Prostate gland (tissue), 2 donors: ENCODE results near the gene CCNJ. TPM values are rescaled to one million over a fixed set of nuclear protein-coding genes. Genes with fewer than 3 reads are reported as not detected.

Experiments
- DNase-seq: peaks from one replicate; pipeline ENCODE4 v3.0.0-alpha.2; 2019; ENCODE audit warnings: low spot score
- H3K27ac ChIP-seq, 2 donors: fragments of 200-600 bp; sonication (generic); 2 replicates each; pipeline ENCODE4 v1.5.1; 2017 to 2019
- H3K27me3 ChIP-seq: fragments of 200-600 bp; sonication (generic); replicated peaks from 2 replicates; pipeline ENCODE4 v1.5.1; 2019; ENCODE audit not compliant: insufficient read depth
- H3K36me3 ChIP-seq, 2 donors: fragments of 200-600 bp; sonication (generic); 1 replicate in 1 of 2; 2 replicates in 1 of 2; pipeline versions ENCODE4 v1.5.1 to v1.8.1; 2017 to 2019
- H3K4me1 ChIP-seq: fragments of 200-600 bp; sonication (generic); replicated peaks from 2 replicates; pipeline ENCODE4 v1.5.1; 2019
- H3K4me3 ChIP-seq, 2 donors: fragments of 200-600 bp; sonication (generic); 2 replicates each; pipeline ENCODE4 v1.5.1; 2017 to 2019
- H3K9me3 ChIP-seq: fragments of 200-600 bp; sonication (generic); 2 replicates; pipeline ENCODE4 v1.5.1; 2017
- POLR2A ChIP-seq: fragments of 450-650 bp; IDR thresholded peaks from one replicate; pipeline ENCODE4 v1.6.1; 2016; ENCODE audit warnings: antibody characterized with exemption, mild to moderate bottlenecking
- POLR2AphosphoS5 ChIP-seq: sonication (generic); formaldehyde crosslinking; IDR thresholded peaks from one replicate; pipeline ENCODE4 v1.6.1; 2017; ENCODE audit warnings: antibody characterized with exemption
- whole genome bisulfite sequencing: methylation state at CpG from one replicate; pipeline ENCODE4 v1.1.5; 2018; 5-methylcytosine and 5-hydroxymethylcytosine counted together
- intact Hi-C: fragments of 100-400 bp; cut with DNase I; formaldehyde crosslinking; loops from one replicate; pipeline ENCODE4 v1.14.2; 2022
- microRNA-seq: library from miRNA; unstranded; fragments of <30 nt; microRNA quantifications from one replicate; pipeline ENCODE4, GENCODE V29; 2016
- small RNA-seq, 2 donors: library from RNA; depleted of rRNA; stranded (forward); fragments of <200 nt; gene quantifications; one replicate each; pipeline ENCODE3, GENCODE V24; 2016
- total RNA-seq, 2 donors: library from RNA; depleted of rRNA; stranded (reverse); fragments of >200 nt; gene quantifications; one replicate each; pipeline ENCODE4 v1.1.0, GENCODE V29; 2016
- TF ChIP-seq, protein P1 (sequence below), 4 experiments: fragments of 200-600 bp in 2 of 4; fragments of 450-650 bp in 2 of 4; sonication (generic) in 2 of 4; IDR thresholded peaks; 1 replicate in 3 of 4; 2 replicates in 1 of 4; pipeline ENCODE4 v1.5.1; 2016 to 2019; ENCODE audit warnings: antibody characterized with exemption in 4 of 4, mild to moderate bottlenecking in 2 of 4, moderate library complexity in 2 of 4

Gene CCNJ
- total RNA-seq, 2 donors from 2014 or later = 6.3 to 7.5 TPM

DNA sequence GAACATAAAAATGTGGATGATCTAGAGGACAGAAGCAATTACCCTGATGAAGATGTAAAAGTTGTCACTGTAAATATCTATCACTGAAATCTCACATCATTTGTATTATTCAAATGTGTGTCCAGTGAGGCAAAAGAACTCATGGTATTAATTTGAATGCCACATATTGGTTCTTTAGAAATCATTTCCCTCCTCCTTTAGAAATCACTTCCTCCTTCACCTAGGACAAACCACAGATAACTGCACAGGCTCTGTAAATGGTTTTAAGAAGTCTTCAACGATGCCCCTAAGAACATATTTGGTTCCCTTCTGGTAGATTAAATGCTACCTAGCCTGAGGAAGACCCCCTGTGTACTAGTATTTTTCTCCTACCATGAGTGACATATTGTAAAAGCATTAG is 53.6 kb downstream of the CCNJ start:
- Histone ChIP-seq H3K27me3 (peaks cover 6% of the 10 kb centered on the region), H3K36me3 (no peaks in the 10 kb centered on the region), H3K9me3 (no peaks in the 10 kb centered on the region), H3K4me3 (no peak overlapping the region), H3K4me1 (no peaks in the 10 kb centered on the region), H3K27ac (no peak overlapping the region)
- TF ChIP-seq POLR2AphosphoS5 (no peak), POLR2A (no peak)
- TF ChIP-seq, protein P1, sequence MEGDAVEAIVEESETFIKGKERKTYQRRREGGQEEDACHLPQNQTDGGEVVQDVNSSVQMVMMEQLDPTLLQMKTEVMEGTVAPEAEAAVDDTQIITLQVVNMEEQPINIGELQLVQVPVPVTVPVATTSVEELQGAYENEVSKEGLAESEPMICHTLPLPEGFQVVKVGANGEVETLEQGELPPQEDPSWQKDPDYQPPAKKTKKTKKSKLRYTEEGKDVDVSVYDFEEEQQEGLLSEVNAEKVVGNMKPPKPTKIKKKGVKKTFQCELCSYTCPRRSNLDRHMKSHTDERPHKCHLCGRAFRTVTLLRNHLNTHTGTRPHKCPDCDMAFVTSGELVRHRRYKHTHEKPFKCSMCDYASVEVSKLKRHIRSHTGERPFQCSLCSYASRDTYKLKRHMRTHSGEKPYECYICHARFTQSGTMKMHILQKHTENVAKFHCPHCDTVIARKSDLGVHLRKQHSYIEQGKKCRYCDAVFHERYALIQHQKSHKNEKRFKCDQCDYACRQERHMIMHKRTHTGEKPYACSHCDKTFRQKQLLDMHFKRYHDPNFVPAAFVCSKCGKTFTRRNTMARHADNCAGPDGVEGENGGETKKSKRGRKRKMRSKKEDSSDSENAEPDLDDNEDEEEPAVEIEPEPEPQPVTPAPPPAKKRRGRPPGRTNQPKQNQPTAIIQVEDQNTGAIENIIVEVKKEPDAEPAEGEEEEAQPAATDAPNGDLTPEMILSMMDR (IDR thresholded peaks at IDR 0.05) = no peak
- DNase-seq = no peak
- WGBS = 93% methylated on average over 1 of the region's 1 CpG
- intact Hi-C loops = no loop called here

DNA sequence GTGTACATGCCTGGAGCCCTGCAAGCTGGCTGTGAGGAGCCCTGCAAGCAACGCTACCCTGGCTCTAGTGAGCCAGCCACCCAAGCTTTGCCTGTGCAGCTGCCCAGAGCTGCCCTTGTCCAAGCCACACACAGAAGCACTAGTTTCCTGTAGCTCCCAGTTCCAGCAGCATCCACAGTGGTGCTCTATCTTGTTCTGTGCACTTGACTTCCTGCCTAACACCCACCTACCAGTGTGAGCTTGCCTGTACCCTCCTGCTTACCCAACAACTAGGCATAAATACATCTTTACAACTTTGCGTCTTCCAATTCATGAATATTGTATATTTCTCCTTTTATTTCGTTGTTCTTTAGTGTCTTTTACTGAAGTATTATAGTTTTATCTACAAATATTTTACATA is 54.5 kb downstream of the CCNJ start:
- DNase-seq = no peak
- intact Hi-C loops = no loop called here
- no peaks in the 10 kb centered on the region for H3K36me3 ChIP-seq
- no peak for TF ChIP-seq POLR2AphosphoS5
- TF ChIP-seq, protein P1 (IDR thresholded peaks at IDR 0.05) = no peak
- no peak for TF ChIP-seq POLR2A
- no peaks in the 10 kb centered on the region for H3K9me3 ChIP-seq
- 77% methylated on average over 3 of the region's 3 CpGs for WGBS
- H3K27ac ChIP-seq = no peak overlapping the region
- peaks cover 5% of the 10 kb centered on the region for H3K27me3 ChIP-seq
- H3K4me3 ChIP-seq = no peak overlapping the region
- H3K4me1 ChIP-seq = no peaks in the 10 kb centered on the region

DNA sequence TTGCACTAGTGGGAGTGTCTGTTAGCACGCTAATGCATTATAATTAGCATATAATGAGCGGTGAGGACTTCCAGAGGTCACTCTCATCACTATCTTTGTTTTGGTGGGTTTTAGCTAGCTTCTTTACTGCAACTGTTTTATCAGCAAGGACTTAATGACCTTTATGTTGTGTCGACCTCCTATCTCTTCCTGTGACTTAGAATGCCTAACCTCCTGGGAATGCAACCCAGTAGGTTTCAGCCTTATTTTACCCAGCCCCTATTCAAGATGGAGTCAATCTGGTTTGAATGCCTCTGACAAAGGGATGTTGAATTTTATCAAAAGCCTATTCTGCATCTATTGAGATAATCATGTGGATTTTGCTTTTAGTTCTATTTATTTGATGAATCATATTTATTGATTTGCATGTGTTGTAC is 64.2 kb downstream of the CCNJ start:
- Histone ChIP-seq H3K27ac (no peak overlapping the region), H3K4me1 (no peaks in the 10 kb centered on the region), H3K9me3 (no peaks in the 10 kb centered on the region), H3K27me3 (no peaks in the 10 kb centered on the region), H3K4me3 (no peak overlapping the region), H3K36me3 (no peaks in the 10 kb centered on the region)
- TF ChIP-seq POLR2AphosphoS5 (no peak), POLR2A (no peak)
- TF ChIP-seq, protein P1 (IDR thresholded peaks at IDR 0.05) = no peak
- 59% methylated on average over 3 of the region's 3 CpGs for WGBS
- DNase-seq = no peak
- intact Hi-C loops = no loop called here

Small RNAs within 50 kb of the gene (microRNA-seq; reads per million reads assigned to microRNA genes)
- gene MIR3157 = 10.4 reads per million, percentile 51 among the genes with 10 or more reads in this experiment

Small RNAs within 50 kb of the gene (small RNA-seq; reads per million reads assigned to genes)
- gene MIR3157 = 0 reads per million in 2 donors

Other genes starting within 250 kb of the CCNJ start
- 1 to 10 TPM; 2.6 to 4.9 TPM for gene CC2D2B, start 135.6 kb upstream of the CCNJ start, total RNA-seq
- gene ZNF518A, start 86.7 kb downstream of the CCNJ start, total RNA-seq = 10 to 100 TPM; 23.0 to 42.4 TPM
- 1 to 10 TPM; 4.8 to 8.2 TPM for gene BLNK, start 228.0 kb downstream of the CCNJ start, total RNA-seq